HG02938 (cell line): ENCODE measurements around the gene TRAPPC3.

ENCODE experiments used
- ATAC-seq: cut with Tn5 transposase; IDR thresholded peaks from one replicate; pipeline ENCODE4 v1.9.1; 2021; ENCODE audit warnings: mild to moderate bottlenecking, moderate library complexity; ENCODE audit not compliant: unreplicated experiment

TRAPPC3 gene

DNA sequence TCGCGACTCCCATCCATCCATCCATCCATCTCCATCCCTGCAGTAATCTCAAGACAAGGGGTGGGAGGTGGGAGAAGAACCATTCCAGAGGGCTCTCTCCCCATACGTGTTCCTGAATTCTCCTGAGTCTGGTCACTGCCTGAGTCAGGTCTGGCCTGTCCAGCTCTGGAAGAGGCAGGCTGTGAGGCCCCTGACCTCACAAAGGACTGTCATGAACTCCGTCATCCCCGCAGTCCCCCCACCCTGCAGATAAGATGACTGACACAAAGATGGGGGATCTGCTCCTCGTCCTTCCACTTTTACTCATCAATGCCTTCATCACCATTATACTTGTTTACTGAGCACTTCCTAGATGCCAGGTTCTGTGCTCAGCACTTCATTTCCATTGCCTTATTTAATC lies 5.0 kb upstream of the TRAPPC3 start:
- ATAC-seq: no peak

DNA sequence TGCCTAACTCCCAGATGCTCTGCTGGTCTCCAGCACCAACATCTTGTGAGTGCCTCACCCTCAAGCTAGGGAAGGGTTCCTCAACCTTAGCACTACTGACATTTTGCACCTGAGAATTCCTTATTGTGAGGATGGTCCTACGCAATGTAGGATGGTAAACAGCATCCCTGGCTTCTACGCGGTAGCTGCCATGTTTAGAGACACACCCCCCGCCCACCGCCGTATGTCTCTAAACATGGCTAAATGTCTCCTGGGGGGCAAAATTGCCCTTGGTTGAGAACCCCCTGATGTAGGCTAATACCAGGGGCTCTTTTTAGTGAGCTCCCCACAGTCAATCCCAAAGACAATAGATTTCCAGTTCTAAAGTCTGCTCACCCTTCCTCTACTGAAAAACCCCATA lies 4.2 kb upstream of the TRAPPC3 start:
- ATAC-seq: no peak

DNA sequence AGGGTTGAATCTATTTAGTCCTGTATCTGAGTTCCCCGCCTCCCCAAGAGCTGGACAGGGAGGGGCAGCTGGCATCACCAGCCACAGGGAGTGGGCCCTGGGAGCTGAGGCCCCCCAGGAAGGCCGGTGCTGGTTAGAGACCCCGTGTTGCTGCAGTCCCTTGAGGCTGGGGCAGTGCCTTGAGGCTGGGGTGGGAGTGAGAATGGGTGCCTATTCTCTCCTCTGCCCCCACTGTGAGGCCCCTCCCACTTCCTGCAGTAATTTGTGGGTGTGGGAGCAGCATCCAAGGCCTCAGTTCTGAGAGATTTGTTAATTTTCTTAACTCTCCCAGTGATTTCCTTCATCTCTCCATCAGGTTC lies 2.5 kb upstream of the TRAPPC3 start:
- ATAC-seq: no peak

DNA sequence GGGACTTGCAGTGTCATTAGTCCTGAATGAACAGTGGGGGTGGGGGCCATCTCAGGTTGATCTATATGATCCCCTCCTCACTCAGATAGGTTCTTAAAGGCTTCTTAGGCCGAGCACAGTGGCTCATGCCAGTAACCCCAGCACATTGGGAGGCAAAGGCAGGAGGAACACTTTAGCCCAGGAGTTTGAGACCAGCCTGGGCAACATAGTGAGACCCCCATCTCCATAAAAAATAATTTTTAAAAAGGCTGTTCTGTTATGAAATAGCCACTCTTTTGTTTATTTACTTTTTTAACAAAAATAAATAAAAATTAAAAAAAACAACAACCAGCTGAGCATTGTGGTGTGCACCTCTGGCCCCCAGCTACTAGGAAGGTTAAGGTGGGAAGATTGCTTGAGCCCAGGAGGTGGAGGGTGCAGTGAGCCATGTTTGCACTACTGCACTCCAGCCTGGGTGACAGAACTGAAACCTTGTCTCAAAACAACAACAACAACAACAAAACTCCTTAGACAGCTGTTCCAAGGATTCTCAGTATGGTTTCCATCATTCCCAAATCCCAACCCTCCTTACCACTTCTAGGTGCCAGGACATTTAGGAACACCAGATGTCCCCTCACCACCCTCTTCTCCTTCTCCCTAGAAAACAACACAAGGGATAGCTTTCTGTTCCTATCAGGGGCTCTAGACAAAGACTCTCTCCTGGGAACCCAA lies 2.0 kb upstream of the TRAPPC3 start:
- no peak for ATAC-seq

DNA sequence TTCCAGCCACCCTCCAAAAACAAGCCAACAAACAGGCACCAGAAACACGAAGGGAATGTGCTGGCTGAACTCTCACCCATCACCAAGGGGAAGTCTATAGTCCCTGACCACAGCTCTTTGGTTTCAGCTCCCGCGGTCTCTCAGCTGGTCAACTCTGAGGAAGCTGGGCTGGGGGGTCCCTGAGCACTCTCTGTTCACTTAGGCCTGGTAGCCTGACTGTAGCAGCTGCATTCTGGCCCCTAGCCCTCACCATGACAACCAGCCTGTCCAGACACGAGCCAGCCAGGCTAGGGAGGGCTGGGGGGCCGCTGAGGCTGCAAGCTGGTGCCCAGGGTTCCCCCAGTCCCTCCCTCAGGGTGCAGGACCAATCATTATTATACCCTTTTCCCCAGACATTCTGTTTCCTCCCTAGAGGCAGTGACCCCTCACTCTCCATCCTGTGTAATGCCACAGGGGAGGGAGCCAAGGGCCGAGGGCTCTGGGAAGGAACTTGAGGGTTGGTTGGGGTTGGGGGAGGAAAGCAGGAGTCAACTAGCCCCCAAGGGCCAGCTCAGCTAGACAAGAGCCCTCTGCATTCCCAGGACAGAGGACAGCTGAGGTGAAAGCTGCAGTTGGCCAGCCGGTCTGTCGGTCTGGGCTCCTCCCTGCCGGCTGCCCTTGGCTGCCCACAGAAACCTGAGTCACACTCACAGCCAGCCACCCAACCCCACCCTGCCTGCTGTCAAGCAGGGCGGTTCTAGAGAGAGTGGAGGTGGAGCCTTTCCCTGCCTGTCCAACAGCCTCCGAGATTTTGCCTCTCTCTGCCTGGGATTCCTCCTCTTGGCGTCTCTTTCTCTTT lies 1.2 kb upstream of the TRAPPC3 start:
- ATAC-seq: peak; percentile 36

DNA sequence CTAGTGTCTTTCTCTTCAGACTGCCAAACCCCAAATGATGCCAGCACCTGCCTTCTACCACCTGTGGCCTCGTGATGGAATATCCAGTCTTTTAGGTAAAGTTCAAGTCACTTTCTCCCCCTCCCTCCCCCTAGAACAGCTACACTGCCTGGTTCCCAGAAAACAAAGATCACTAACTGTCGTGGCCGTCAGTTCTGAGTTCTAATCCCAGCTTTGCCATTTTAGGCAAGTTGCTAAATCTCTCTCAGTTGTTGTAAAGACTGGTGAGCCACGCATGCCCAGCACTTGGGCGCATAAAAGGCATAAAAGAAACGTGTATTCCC lies 648 bp upstream of the TRAPPC3 start:
- no peak for ATAC-seq

DNA sequence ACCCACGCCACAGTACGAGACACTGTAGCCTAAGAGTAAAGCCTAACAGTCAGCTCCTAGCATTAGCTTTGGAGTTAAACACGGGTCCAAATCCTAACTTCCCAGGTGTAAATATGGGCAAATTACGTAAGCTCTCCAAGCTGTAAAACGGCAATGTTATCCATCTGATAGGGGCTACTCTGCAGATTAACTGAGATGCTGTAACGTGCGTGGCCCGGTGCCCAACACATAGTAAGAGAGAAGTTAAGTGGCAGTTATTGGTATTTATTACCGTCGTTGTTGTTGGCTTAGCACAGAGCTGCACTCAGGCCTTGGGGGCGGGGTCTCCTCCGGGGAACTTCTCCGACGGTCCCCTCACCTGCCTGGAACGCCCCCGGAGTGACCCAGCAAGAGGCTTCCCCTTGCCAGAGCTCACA lies 457 bp downstream of the TRAPPC3 start:
- peak; percentile 8 for ATAC-seq

DNA sequence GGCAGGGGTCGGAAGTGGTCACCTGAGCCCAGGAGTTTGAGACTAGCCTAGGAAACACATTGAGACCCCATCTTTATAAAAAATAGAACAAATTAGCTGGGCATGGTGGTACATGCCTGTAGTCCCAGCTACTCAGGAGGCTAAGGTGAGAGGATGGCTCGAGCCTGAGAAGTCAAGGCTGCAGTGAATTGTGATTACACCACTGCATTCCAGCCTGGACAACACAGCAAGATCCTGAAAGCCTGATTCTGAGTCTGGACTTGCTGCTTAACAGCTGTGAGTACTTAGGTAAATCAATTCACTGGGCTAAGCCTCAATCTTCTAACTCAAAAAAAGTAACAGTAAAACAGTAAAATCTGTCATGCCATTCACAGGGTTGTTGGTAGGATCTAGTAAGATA lies 4.9 kb downstream of the TRAPPC3 start:
- ATAC-seq: no peak

DNA sequence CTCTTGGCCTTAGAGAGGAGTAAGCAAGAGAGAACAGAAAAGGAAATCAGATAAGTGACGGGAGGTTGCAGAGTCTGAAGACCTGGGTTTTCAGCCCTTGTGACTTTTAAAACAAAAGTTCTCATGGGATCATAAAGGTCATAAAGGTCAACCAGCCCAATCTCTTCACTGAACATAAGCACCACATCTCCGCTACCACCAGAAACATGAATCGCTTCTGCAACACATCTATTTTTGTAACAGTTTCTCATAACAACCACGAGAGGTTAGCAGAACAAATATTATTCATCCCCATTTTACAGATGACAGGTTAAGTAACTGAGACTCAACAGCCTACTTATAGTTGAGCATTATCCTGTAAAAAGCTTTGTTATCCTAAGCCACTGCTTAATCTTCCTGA lies 5.9 kb downstream of the TRAPPC3 start:
- no peak for ATAC-seq

DNA sequence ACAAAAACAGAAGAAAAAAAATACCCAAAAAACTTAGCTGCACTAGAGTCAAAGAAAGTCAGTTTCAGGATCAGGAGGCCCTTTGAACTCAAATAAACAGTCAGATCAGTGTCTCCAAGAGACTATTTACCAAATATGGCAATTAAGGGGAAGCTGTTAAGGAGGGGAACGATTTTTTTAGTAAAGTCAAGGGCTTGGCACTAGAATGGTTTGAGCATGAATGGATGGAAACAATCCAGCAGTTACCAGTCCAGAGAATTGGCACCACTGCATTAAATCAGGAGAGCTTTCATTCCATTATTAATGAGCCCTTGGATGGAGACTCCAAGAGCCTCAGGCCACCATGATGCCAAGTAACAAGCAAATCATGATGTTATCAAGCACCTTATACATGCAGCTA lies 7.2 kb downstream of the TRAPPC3 start:
- no peak for ATAC-seq

DNA sequence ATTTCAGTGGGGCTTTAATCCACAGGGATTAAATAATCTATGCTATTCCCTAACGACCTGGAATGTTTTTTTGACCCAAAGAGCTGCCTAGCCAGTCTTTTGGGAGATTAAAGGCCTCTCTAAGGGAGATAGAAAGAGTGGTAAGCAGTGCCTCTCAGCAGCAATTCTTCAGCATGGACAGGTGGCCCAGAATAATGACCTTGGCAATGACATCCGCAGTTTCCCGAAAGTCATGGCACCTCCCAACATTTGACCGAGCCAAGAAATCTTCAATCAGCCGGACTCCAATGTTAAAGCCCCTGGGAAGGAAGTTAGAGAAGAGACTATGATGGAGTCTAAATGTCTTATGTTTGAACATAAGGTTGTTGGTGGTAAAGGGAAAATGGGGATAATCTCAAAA lies 9.8 kb downstream of the TRAPPC3 start:
- ATAC-seq: no peak

DNA sequence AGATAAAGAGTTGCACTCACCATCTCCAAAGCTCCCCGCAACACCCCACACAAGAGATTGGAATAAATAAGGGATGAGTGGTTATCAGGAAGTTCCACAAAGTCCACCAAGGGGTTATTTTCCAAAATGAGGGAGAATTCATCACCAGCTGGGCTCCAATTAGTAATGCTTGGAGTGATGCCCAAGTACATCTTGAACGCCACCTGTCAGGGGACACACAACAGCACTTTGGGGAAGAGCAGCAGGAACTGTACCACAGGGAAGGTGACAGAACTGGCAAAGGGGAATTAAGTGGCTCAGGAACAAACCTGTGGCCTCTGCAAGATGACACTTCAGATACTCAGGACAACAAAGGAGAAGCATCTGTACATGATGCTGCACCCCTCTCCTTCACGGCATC lies 11.5 kb downstream of the TRAPPC3 start:
- no peak for ATAC-seq

DNA sequence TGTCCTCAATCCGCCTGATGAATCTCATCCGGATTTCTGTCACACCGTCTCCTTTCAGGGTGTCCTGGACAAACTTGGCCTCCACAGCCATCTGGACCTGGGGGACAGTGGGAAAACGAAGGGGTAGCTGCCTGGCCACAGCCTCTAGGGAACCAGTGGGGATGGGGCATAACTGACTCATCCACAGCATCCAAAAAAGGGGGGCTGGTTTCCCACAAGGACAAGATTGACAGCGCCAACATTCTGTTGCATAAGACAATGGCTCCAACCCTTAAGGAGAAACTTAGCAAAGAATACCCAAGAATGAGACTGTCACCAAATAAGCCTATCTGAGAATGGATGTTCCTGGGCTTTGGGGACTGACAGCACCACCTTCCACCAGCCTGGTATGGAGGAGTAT lies 12.1 kb downstream of the TRAPPC3 start:
- no peak for ATAC-seq

DNA sequence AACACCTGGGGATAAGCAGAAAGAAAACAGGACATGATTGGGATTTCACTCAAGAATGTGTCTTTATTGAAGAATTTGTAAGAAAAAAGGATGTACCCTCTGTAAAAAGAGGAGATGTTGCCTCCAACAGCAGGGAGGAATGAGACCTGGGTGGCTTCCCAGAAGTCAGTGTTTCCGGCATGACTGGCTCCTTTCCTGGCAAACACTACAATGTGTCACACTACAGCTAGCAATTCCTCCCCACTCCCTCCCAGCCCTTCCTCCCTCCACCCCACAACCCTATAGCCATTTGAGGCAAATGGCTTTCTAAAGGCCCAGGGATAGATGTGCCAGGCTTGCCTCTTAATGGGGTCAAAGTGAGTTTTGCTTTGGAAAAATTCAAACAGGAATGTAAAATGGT lies 12.8 kb downstream of the TRAPPC3 start:
- ATAC-seq: no peak

DNA sequence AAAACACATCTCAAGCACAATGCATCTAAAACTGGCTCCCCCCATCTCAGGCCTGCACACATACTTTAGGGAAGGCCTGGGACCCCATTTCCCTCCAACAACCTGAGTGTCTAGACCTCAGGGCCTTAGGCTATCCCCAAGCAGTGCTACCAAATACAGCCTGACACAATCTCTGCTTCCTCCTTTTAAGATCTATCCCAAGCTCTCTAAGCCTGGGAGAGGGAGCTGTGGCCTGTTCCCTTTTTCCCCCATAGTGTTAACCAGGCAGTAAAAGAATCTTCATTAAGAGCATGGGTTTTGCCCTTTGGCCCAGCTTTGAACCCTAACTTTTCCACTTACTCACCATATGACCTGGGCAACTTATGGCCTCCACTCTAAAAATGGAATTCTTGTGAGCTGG lies 13.5 kb downstream of the TRAPPC3 start:
- ATAC-seq: no peak

DNA sequence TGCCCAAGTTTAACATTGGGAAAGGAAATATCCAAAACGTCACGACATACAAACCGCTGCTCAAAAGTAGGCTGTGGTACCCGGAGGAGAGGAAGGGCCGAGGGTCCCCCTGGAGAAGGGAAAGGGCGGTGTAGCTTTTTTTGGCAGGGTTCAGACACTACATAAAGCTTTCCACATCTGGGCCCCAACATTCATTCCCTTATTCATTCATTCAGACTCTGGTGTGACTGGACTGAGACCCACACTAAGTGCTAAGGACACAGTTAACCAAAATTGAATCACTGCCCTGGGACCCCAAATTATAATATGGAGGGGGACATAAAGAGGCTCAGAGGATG lies 14.0 kb downstream of the TRAPPC3 start:
- ATAC-seq: no peak

DNA sequence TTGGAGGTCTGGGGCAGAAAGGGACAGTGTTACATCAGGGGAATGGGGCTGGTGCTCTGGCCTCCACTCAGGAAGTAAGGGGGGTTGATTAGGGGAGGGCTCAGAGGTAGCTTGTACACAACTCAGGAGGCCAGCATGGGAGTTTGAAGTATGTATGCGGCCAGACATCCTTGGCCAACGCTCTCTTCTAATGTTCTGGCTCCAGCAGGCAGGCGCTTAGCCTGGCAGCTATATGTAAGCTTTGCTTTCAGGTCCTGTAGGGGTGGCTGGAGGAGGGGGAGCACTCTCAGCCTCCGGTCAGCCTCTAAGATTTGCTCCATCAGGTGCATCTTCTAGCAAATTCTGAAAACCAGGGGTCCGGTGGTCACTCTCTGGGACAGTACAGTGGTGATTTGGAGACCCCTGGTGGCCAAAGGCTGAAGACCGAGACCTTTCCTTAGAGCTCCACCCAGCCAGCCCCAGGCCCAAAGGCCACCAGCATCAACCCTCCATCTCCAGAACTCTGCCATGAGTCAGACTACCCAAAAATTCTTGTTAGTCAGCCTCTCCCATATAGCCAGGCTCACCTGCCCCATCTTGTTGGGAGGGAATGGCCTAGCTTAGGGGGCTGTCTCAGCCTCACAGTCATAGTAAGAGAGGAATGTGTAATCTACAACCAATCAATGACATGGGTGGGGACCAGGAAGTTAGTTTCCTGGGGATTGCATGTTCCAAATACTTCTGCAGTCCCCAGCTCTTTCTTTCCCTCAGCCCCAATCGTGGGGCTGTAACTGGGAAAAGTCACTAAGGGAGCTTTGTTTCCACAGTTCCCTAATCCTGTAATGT lies 14.6 kb downstream of the TRAPPC3 start:
- ATAC-seq: no peak

DNA sequence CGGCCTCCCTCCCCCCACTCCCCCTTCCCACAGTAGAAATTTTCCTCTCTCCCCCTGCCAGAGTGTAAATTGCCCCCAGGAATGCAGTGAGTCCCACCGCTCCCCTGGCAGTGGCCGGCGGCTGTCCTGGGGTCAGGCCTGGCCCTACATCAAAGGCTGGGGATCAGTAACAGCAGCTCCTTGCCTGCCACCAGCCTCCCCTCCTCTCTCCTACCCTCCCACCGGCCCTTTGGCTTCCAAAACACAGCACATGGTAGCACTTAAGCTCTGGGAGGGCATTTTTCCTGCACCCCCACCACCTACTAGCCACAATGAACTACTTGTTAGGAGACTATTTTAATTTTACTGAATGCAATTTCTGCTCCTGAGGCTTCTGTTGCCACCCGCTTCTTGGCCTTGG lies 15.3 kb downstream of the TRAPPC3 start:
- no peak for ATAC-seq

DNA sequence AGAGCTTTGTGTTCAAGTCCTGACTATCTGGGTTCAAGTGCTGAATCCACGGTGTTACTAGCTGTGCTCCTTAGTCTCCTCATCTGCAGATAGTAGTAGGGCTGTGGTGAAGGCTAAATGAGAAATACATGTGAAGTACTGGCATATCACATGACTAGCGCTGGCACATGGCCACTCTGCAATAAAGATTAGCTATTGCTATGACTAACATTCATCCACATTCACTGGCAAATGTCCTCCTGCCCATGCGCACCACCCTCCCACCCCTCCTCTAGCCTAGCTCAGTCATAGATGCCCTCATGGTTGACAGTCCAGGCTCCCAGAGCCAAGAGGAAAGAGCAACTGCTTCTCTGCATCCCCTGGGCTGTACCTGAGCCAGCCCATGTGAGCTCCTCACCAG lies 15.8 kb downstream of the TRAPPC3 start:
- no peak for ATAC-seq

DNA sequence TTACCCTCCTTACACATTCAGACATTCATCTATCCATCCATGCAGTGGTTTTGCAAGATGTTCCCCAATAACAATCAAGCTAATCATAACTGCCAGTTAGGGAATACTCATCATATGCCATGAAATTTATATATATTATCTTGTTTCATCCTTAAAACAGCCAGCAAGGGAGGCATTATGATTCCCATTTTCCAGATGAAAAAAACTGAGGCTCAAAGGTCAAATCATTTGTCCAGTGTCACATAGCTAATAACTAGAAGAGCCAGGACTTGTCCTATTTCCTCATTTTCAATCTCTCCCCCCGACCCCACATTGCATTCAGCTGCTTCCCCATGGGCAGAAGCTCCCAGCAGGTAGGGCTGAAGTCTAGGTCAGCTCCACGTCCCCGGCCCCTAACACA lies 17.3 kb downstream of the TRAPPC3 start:
- no peak for ATAC-seq

DNA sequence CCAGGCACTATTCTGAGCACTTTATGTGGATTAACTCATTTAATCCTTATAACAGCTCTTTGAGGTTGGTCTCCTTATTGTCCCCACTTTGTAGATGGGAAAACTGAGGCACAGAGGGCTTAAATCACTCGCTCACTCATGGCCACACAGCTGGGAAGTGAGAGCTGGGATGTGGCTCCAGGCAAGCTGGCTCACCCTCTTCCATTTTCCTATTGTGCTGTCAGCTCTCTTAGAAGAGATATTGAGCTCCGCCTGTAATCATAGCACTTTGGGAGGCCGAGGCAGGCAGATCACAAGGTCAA lies 20.4 kb downstream of the TRAPPC3 start:
- ATAC-seq: no peak
